BJ (cell line): ENCODE results near the gene WDR54. TPM values are rescaled to one million over a fixed set of nuclear protein-coding genes. Genes with fewer than 3 reads are reported as not detected.

ENCODE experiments used
- CTCF ChIA-PET: fragments of 350-600 bp; formaldehyde crosslinking; extraction: SDS; loops from one replicate; lab custom pipeline; 2021; ENCODE audit warnings: antibody characterized with exemption, inconsistent platforms; lab: Yijun Ruan, JAX
- POLR2A ChIA-PET: fragments of 300-600 bp; sonication (Branson Sonifier 250); formaldehyde crosslinking; extraction: SDS; loops from one replicate; lab custom pipeline; 2021; ENCODE audit warnings: antibody characterized with exemption; lab: Charles Lee
- DNase-seq: peaks from one replicate; pipeline ENCODE4 v3.0.0-alpha.2; 2011; ENCODE audit warnings: low read depth
- H3K27me3 ChIP-seq: 2 replicates; pipeline ENCODE4 v1.6.0; 2011; ENCODE audit warnings: low read length; ENCODE audit not compliant: control insufficient read depth, insufficient read depth
- H3K36me3 ChIP-seq: 2 replicates; pipeline ENCODE4 v1.5.1; 2011; ENCODE audit warnings: low read length; ENCODE audit not compliant: control insufficient read depth, insufficient read depth
- H3K4me3 ChIP-seq: 2 replicates; pipeline ENCODE4 v1.5.1; 2011; ENCODE audit warnings: low read depth, mild to moderate bottlenecking, control low read depth, low read length
- polyA plus RNA-seq: library from polyadenylated mRNA; depleted of rRNA; stranded (reverse); fragments of >200 nt; gene quantifications from 2 replicates; pipeline ENCODE4 v1.2.3, GENCODE V29; 2011
- TF ChIP-seq, protein P1 (sequence below): IDR thresholded peaks from 2 replicates; pipeline ENCODE4 v1.5.1; 2011; ENCODE audit warnings: low read depth, mild to moderate bottlenecking, control low read depth, inconsistent platforms, low read length, moderate library complexity; ENCODE audit not compliant: insufficient read depth

WDR54 gene
- polyA plus RNA-seq, 1 experiment = 42.9 TPM

DNA sequence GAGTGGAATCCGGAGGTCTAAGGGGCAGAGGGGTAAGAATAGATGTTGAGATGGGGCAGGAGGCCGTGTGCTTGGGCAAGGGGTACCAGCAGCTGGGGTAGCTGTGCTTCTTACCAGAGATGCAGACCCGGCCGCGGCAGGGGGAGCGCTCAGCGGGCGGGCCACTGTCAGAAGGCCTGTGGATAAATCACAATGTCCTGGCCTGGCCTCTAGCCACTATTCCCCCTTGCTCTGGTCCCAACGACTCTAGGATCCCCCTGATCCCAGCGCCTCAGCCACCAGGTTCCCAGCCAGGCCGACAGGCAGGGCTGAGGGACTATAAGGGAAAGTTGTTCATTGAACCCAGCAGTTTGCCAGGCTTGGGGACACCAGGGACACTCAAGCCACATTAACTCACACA, 9.0 kb downstream of the WDR54 start:
- ChIA-PET POLR2A (no interaction called here), CTCF (no interaction called here)
- Histone ChIP-seq H3K27me3 (no peaks in the 10 kb centered on the region), H3K4me3 (no peak overlapping the region), H3K36me3 (peaks cover 25% of the 10 kb centered on the region)
- no peak for DNase-seq
- TF ChIP-seq, protein P1, sequence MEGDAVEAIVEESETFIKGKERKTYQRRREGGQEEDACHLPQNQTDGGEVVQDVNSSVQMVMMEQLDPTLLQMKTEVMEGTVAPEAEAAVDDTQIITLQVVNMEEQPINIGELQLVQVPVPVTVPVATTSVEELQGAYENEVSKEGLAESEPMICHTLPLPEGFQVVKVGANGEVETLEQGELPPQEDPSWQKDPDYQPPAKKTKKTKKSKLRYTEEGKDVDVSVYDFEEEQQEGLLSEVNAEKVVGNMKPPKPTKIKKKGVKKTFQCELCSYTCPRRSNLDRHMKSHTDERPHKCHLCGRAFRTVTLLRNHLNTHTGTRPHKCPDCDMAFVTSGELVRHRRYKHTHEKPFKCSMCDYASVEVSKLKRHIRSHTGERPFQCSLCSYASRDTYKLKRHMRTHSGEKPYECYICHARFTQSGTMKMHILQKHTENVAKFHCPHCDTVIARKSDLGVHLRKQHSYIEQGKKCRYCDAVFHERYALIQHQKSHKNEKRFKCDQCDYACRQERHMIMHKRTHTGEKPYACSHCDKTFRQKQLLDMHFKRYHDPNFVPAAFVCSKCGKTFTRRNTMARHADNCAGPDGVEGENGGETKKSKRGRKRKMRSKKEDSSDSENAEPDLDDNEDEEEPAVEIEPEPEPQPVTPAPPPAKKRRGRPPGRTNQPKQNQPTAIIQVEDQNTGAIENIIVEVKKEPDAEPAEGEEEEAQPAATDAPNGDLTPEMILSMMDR = no peak

DNA sequence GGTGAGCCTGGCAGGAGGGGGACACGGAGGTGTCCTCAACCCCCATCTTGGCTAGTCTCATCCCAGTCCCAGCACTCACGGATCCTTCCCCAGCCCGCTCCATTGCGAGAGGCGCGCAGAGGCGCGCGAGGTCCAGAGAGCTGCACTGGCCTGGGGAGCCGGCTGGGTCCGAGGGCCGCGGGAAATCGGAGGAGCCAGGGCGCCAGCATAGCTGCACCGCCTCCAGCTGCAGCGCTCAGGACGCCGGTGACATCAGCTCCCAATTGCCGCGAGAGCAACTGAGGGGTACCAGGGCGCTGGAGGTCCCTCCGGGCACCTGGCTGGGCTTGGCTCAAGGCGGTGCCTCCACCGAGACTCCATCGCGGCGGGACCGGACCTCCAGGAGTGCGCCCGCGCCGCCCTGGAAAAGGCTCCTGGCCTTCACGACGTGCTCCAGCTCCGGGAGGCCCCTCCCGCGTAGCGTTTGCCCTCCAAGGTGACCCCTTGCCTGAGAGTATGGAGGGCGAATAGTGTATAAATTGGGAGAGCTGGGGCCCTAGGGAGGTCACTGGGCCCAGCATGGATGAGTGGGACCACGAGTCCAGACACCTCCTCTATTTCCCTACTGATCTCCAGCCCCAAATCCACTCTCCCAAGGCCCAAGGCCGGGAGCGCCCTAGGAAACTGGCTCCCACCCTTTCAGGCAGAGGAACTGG, 14.7 kb downstream of the WDR54 start:
- peaks cover 5% of the 10 kb centered on the region for H3K36me3 ChIP-seq
- CTCF ChIA-PET = interaction anchor here (0.5 to 1.1 kb wide), 2 partner anchors 18 to 187 kb away, joined by 3 read pairs; partner anchors contain the start of gene INO80B
- TF ChIP-seq, protein P1 = no peak
- no peak for DNase-seq
- POLR2A ChIA-PET = no interaction called here
- H3K4me3 ChIP-seq = no peak overlapping the region
- no peaks in the 10 kb centered on the region for H3K27me3 ChIP-seq

DNA sequence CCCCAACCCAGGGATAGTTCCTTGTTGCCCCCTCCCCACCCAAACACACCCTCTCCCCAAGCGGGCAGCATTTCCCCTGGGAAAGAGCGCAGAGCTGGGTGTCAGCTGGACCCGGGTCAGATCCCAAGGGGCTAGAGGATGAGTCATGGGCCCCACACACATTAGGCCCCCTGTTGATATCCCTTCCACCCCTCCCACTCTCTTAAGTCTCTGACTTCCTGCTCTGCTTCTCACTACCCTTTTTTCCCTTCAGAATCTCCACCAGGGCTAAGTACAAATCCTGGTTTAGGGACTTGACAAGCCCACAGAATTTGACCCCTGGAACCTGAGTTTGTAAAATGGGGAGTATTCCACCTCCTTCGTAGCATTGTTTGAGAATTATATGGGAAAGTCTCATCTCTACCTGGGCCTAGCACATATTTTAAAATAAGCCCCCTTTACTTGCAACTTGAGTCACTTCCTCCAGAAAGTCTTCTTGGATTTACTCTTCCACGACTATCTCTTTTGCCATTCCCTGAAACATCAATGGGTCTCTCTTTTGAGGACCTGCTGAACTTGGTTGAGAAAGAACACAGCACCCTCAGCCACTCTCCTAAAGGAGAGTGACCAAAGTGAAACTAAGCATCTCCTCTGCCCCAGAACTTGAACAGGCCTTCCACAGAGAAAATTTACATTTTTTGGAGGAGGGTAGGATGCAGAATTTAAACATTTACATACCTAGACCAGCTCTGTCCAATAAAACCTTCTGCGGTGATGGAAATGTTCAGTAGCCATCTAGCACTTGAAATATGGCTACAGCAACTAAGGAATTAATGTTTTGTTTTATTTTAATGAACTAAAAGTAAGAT, 15.5 kb downstream of the WDR54 start:
- no peak overlapping the region for H3K4me3 ChIP-seq
- peaks cover 5% of the 10 kb centered on the region for H3K27me3 ChIP-seq
- DNase-seq = no peak
- TF ChIP-seq, protein P1 = no peak
- ChIA-PET CTCF (interaction anchor here (0.5 to 1.5 kb wide), 3 partner anchors 8 to 186 kb away, joined by 3 read pairs; partner anchors contain the start of gene INO80B), POLR2A (no interaction called here)
- H3K36me3 ChIP-seq = peaks cover 2% of the 10 kb centered on the region

DNA sequence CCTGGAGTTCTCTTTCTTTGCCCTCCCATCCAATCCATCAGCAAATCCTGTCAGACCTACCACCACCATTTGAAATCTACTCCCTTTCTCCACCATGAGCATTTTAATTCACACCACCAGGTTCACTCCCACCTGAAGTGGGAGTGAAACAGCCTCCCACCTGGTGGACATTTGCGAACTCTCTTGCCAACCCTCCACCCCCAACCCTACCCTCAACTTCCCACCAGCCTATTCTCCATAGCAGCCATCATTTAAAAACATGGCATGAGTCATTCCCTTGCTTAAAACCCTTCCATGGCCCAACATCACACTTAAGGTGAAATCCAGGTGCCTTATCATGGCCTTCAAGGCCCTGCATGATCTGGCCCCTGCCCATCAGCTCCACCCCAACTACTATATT, 16.7 kb downstream of the WDR54 start:
- Histone ChIP-seq H3K27me3 (peaks cover 7% of the 10 kb centered on the region), H3K36me3 (no peaks in the 10 kb centered on the region; the same call in 1 of the 2 replicates), H3K4me3 (no peak overlapping the region)
- no peak for DNase-seq
- CTCF ChIA-PET = interaction anchor here (1.5 kb wide), 1 partner anchor 9 kb away, joined by 3 read pairs; no protein-coding TSS in a partner anchor
- TF ChIP-seq, protein P1 = no peak
- POLR2A ChIA-PET = no interaction called here

DNA sequence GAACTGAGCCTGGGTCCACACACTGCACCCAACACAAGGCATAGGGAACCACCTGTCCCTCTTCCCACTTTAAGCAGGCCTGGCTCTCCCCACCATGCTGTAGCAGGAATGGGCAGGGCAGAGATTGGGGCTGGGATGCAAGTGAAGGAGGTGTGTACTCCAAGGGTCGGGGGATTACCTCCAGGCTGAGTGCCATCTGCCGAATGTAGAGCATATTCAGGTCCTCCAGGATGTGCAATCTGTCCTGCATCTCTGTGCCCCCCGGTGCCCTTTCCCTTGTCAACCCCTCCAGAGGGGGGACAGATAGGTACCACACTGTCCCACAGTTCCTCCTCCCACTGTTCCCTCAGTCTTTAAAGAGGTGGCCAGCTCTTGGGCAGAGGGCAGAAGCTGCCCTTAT, 17.8 kb downstream of the WDR54 start:
- POLR2A ChIA-PET = interaction anchor here (0.5 kb wide), 1 partner anchor 25 kb away, joined by 7 read pairs; no protein-coding TSS in a partner anchor
- TF ChIP-seq, protein P1 = no peak
- CTCF ChIA-PET = interaction anchor here (0.5 to 2.2 kb wide), 4 partner anchors 11 to 504 kb away, joined by 3 to 10 read pairs (median 4); no protein-coding TSS in a partner anchor
- H3K4me3 ChIP-seq = peak overlapping the region; percentile 69
- no peaks in the 10 kb centered on the region; the same call in 1 of the 2 replicates for H3K36me3 ChIP-seq
- peaks cover 7% of the 10 kb centered on the region for H3K27me3 ChIP-seq
- DNase-seq = no peak
